ENCODE data around the gene MAN2A1.
"Not testable (repeated sequence)": the region's sequence is repeated elsewhere in the genome, so short reads cannot be mapped to it uniquely, and the experiment has no call there.

Gene MAN2A1

GRCh38 chr5:109832207-109833188 lies 142.8 kb downstream of the MAN2A1 start:
- DNase-seq = not testable (repeated sequence)

- DNase-seq = no peak
Observed at GRCh38 chr5:109833946-109834345, 144.2 kb downstream of the MAN2A1 start.

GRCh38 chr5:109836280-109836679 lies 146.6 kb downstream of the MAN2A1 start:
- DNase-seq = no peak

- no peak for DNase-seq
Observed at GRCh38 chr5:109837231-109837861, 147.6 kb downstream of the MAN2A1 start.

- no peak for DNase-seq
Observed at GRCh38 chr5:109838157-109838556, 148.4 kb downstream of the MAN2A1 start.

- no peak for DNase-seq
Observed at GRCh38 chr5:109844148-109844547, 154.4 kb downstream of the MAN2A1 start.

- no peak for DNase-seq
Observed at GRCh38 chr5:109844695-109845094, 155.0 kb downstream of the MAN2A1 start.

- no peak for DNase-seq
Observed at GRCh38 chr5:109848130-109848529, 158.4 kb downstream of the MAN2A1 start.

- no peak for DNase-seq
Observed at GRCh38 chr5:109849478-109850088, 159.9 kb downstream of the MAN2A1 start.

GRCh38 chr5:109852371-109853155 lies 162.8 kb downstream of the MAN2A1 start:
- DNase-seq = no peak

- DNase-seq = no peak
Observed at GRCh38 chr5:109853377-109853776, 163.7 kb downstream of the MAN2A1 start.

- no peak for DNase-seq
Observed at GRCh38 chr5:109855056-109855455, 165.3 kb downstream of the MAN2A1 start.

- DNase-seq = peak; percentile 16
Observed at GRCh38 chr5:109857405-109858031, 167.8 kb downstream of the MAN2A1 start.

- DNase-seq = no peak
Observed at GRCh38 chr5:109859537-109859936, 169.8 kb downstream of the MAN2A1 start.

- DNase-seq = no peak
Observed at GRCh38 chr5:109862301-109862700, 172.6 kb downstream of the MAN2A1 start.

- DNase-seq = no peak
Observed at GRCh38 chr5:109863752-109864151, 174.0 kb downstream of the MAN2A1 start.

- DNase-seq = no peak
Observed at GRCh38 chr5:109865637-109866036, 175.9 kb downstream of the MAN2A1 start.

- DNase-seq = no peak
Observed at GRCh38 chr5:109866051-109866450, 176.3 kb downstream of the MAN2A1 start.

GRCh38 chr5:109868737-109869136 lies 179.0 kb downstream of the MAN2A1 start:
- no peak for DNase-seq

- no peak for DNase-seq
Observed at GRCh38 chr5:109873687-109874086, 184.0 kb downstream of the MAN2A1 start.

GRCh38 chr5:109874108-109874507 lies 184.4 kb downstream of the MAN2A1 start:
- no peak for DNase-seq

- DNase-seq = no peak
Observed at GRCh38 chr5:109876030-109876725, 186.5 kb downstream of the MAN2A1 start.

All from activated gamma-delta T cell treated with Interleukin-2 at 50 U/mL for 16 hours (primary cell).